Adrenal gland (tissue), 5 donors: ENCODE data around the gene CALCOCO2.

Experiments
- POLR2A ChIP-seq, 2 donors: fragments of 450-650 bp; IDR thresholded peaks; one replicate each; pipeline ENCODE4 v1.6.1; 2017; ENCODE audit warnings: antibody characterized with exemption in 2 of 2, mild to moderate bottlenecking in 2 of 2, moderate library complexity in 1 of 2
- TF ChIP-seq, protein P1 (sequence below), 6 experiments: fragments of 450-650 bp in 4 of 6; fragments of 200-600 bp in 2 of 6; sonication (generic) in 1 of 6; IDR thresholded peaks; 1 replicate in 5 of 6; 2 replicates in 1 of 6; pipeline versions ENCODE4 v1.5.1 to v1.8.0; 2016 to 2021; ENCODE audit warnings: antibody characterized with exemption in 6 of 6, mild to moderate bottlenecking in 2 of 6, moderate library complexity in 1 of 6
- donor health status: DM: no; HTN: no; CAD: no.

DNA sequence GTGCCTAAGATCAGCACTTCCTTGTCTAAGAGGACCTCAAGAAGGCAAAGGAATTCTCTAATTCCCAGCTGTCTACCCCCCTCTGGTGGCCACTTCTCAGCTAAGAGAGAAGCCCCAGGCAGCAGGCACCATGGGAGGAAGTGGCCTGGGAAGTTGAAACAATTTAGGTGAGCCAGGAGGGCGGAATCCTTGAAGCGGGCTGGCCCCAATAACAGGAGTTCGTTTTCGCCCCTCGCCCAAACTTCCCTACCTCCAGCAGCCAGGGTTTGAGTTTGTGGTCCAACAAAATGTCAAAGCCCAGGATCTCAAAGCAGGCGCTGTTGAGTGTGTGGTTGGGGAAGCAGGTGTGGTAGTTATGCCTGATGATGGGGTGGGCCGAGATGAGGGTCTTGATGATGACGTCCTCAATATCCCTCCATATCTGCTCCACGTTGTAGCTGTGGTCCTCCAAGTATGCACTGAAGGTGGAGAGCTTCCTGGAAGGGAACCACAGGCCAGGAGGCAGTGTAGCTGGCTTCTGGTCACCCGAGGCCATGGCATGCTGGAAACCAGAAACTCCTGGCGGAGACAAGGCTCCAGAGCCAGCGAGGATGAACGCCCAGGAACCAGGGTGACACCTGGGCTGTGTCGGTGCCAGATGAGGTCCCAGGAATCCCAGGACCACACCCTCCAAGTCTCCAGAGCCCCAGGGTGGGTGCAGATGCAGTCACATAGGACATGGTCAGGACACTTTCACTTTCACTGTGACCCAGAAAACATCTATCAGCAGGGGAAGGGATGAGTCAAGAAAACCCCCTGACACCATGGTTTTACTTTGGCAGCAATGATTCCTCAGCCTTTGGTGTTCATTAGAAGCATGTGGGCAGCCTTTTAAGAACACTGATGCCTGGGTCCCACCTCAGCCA is 39.5 kb upstream of the CALCOCO2 start:
- TF ChIP-seq, protein P1, sequence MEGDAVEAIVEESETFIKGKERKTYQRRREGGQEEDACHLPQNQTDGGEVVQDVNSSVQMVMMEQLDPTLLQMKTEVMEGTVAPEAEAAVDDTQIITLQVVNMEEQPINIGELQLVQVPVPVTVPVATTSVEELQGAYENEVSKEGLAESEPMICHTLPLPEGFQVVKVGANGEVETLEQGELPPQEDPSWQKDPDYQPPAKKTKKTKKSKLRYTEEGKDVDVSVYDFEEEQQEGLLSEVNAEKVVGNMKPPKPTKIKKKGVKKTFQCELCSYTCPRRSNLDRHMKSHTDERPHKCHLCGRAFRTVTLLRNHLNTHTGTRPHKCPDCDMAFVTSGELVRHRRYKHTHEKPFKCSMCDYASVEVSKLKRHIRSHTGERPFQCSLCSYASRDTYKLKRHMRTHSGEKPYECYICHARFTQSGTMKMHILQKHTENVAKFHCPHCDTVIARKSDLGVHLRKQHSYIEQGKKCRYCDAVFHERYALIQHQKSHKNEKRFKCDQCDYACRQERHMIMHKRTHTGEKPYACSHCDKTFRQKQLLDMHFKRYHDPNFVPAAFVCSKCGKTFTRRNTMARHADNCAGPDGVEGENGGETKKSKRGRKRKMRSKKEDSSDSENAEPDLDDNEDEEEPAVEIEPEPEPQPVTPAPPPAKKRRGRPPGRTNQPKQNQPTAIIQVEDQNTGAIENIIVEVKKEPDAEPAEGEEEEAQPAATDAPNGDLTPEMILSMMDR (IDR thresholded peaks at IDR 0.05) = peak; percentile 77 to 85 (median 82)
- no peak for TF ChIP-seq POLR2A (IDR thresholded peaks at IDR 0.05)
